HL-60 (cell line): ENCODE measurements around the gene SPATA16.

Source experiments
- DNase-seq, 2 experiments: peaks; one replicate each; pipeline ENCODE4 v3.0.0-alpha.2; 2010 to 2020; ENCODE audit warnings: low read depth in 1 of 2, low spot score in 1 of 2
- H3K27ac ChIP-seq: fragments of 250-450 bp; sonication (Bioruptor Pico); replicated peaks from 2 replicates; pipeline ENCODE4 v1.5.1; 2020; ENCODE audit warnings: mild to moderate bottlenecking, moderate library complexity
- H3K27me3 ChIP-seq: fragments of 250-450 bp; sonication (Bioruptor Pico); 2 replicates; pipeline ENCODE4 v1.5.1; 2021; ENCODE audit warnings: mild to moderate bottlenecking, moderate library complexity; ENCODE audit not compliant: insufficient read depth, poor library complexity, severe bottlenecking
- H3K4me3 ChIP-seq: replicated peaks from 2 replicates; pipeline ENCODE4 v1.5.1; 2011; ENCODE audit warnings: mild to moderate bottlenecking, control low read depth, low read length; ENCODE audit not compliant: insufficient read depth
- GABPA ChIP-seq: IDR thresholded peaks from 2 replicates; pipeline ENCODE4 v1.6.1; 2012; ENCODE audit warnings: low read depth
- POLR2AphosphoS5 ChIP-seq: IDR thresholded peaks from 2 replicates; pipeline ENCODE4 v1.6.1; 2012; ENCODE audit warnings: low read depth
- REST ChIP-seq: IDR thresholded peaks from 2 replicates; pipeline ENCODE4 v1.6.1; 2012; ENCODE audit warnings: low read depth; ENCODE audit not compliant: insufficient replicate concordance
- SPI1 ChIP-seq: IDR thresholded peaks from 2 replicates; pipeline ENCODE4 v1.6.1; 2012; ENCODE audit warnings: low read depth, mild to moderate bottlenecking, borderline replicate concordance
- TF ChIP-seq, protein P1 (sequence below): IDR thresholded peaks from one replicate; pipeline ENCODE4 v1.5.1; 2011; ENCODE audit warnings: low read length, control low read depth, inconsistent platforms; ENCODE audit not compliant: insufficient read depth

The SPATA16 gene

GRCh38 chr3:172856795-172857742, 284.0 kb downstream of the SPATA16 start:
- H3K4me3 ChIP-seq, result no peak overlapping the region
- TF ChIP-seq REST (no peak), GABPA (no peak), SPI1 (no peak), POLR2AphosphoS5 (no peak)
- TF ChIP-seq, protein P1, sequence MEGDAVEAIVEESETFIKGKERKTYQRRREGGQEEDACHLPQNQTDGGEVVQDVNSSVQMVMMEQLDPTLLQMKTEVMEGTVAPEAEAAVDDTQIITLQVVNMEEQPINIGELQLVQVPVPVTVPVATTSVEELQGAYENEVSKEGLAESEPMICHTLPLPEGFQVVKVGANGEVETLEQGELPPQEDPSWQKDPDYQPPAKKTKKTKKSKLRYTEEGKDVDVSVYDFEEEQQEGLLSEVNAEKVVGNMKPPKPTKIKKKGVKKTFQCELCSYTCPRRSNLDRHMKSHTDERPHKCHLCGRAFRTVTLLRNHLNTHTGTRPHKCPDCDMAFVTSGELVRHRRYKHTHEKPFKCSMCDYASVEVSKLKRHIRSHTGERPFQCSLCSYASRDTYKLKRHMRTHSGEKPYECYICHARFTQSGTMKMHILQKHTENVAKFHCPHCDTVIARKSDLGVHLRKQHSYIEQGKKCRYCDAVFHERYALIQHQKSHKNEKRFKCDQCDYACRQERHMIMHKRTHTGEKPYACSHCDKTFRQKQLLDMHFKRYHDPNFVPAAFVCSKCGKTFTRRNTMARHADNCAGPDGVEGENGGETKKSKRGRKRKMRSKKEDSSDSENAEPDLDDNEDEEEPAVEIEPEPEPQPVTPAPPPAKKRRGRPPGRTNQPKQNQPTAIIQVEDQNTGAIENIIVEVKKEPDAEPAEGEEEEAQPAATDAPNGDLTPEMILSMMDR, result no peak
- no peak for DNase-seq
- no peak overlapping the region for H3K27ac ChIP-seq
- H3K27me3 ChIP-seq, result no peaks in the 10 kb centered on the region

DNA sequence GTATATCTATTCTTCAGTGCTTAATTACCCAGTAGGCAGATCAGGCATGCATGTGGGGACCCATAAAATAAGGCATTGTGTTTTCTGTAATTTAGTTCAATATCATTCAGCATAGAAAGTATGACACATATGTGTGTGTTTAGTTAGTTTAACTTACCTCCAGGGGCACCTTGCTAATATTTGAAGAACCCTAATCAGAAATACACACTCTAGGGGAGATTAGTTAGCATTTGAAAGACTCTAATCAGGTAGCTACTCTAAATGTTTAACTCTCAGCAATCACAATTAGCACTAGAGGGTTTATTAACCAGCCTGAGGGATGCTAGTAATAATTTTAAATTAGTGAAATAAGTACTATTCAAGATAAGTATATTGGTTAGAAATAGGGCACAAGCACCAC, 286.0 kb downstream of the SPATA16 start:
- no peak overlapping the region for H3K27ac ChIP-seq
- TF ChIP-seq POLR2AphosphoS5 (no peak), SPI1 (no peak), GABPA (no peak), REST (no peak)
- TF ChIP-seq, protein P1, result no peak
- DNase-seq, result no peak
- no peaks in the 10 kb centered on the region for H3K27me3 ChIP-seq
- no peak overlapping the region for H3K4me3 ChIP-seq

GRCh38 chr3:172853921-172854666, 286.9 kb downstream of the SPATA16 start:
- Histone ChIP-seq H3K4me3 (no peak overlapping the region), H3K27me3 (no peaks in the 10 kb centered on the region), H3K27ac (no peak overlapping the region)
- no peak for DNase-seq
- TF ChIP-seq REST (no peak), POLR2AphosphoS5 (no peak), SPI1 (no peak), GABPA (no peak)
- TF ChIP-seq, protein P1, result no peak
